Naive thymus-derived CD8-positive, alpha-beta T cell (primary cell): ENCODE measurements around the gene NMT1. TPM values are rescaled to one million over a fixed set of nuclear protein-coding genes. Genes with fewer than 3 reads are reported as not detected.

Experiments
- ATAC-seq, 2 donors: fragments of 150-1000 bp; cut with Tn5 transposase in 1 of 2; sonication (Bioruptor Pico), chemical (Tn5 transposase) in 1 of 2; 1 replicate in 1 of 2; 2 replicates in 1 of 2; pipeline ENCODE4 v1.10.0; 2021; ENCODE audit warnings: mild to moderate bottlenecking in 2 of 2, moderate library complexity in 2 of 2
- POLR2A ChIA-PET: fragments of 350-600 bp; sonication (Branson Sonifier 250); formaldehyde crosslinking; loops from one replicate; lab custom pipeline; 2021; ENCODE audit warnings: antibody characterized with exemption; lab: Charles Lee
- DNase-seq, 10 donors: peaks; one replicate each; pipeline versions ENCODE4 v3.0.0 to v3.0.0-alpha.2; 2020 to 2022
- H3K27ac Mint-ChIP-seq, 10 donors: one replicate each; pipeline ENCODE4 v1.8.0; 2020 to 2022; ENCODE audit warnings: mild to moderate bottlenecking in 10 of 10, mixed read lengths in 10 of 10, moderate library complexity in 4 of 10, inconsistent platforms in 1 of 10
- H3K27me3 Mint-ChIP-seq, 5 donors: one replicate each; pipeline ENCODE4 v1.8.0; 2021 to 2022; ENCODE audit warnings: mixed read lengths in 5 of 5
- H3K36me3 Mint-ChIP-seq, 3 donors: one replicate each; pipeline ENCODE4 v1.8.0; 2020 to 2022; ENCODE audit warnings: mixed read lengths in 3 of 3, mild to moderate bottlenecking in 2 of 3, inconsistent platforms in 1 of 3
- H3K4me1 Mint-ChIP-seq, 4 donors: one replicate each; pipeline ENCODE4 v1.8.0; 2021 to 2022; ENCODE audit warnings: mixed read lengths in 4 of 4
- H3K4me3 Mint-ChIP-seq, 10 donors: one replicate each; pipeline ENCODE4 v1.8.0; 2020 to 2022; ENCODE audit warnings: mild to moderate bottlenecking in 10 of 10, mixed read lengths in 10 of 10, moderate library complexity in 6 of 10, inconsistent platforms in 1 of 10
- H3K9me3 Mint-ChIP-seq, 9 donors: one replicate each; pipeline ENCODE4 v1.8.0; 2020 to 2022; ENCODE audit warnings: mixed read lengths in 9 of 9, mild to moderate bottlenecking in 3 of 9, inconsistent platforms in 1 of 9, moderate library complexity in 1 of 9
- polyA plus RNA-seq, 3 donors: library from polyadenylated mRNA; unstranded; fragments of 300-500 nt; fragmentation: Illumina TruSeq; gene quantifications; one replicate each; pipeline ENCODE4 v1.2.3, GENCODE V29; 2021
- total RNA-seq, 8 experiments: library from RNA in 2 of 8; stranded (reverse) in 2 of 8; gene quantifications; one replicate each; pipeline ENCODE4 v1.2.3 and lab custom pipeline; 2021 to 2026

The NMT1 gene
- total and polyA plus RNA-seq, 5 experiments from 2014 or later, result 55.2 to 139 (median 70.8) TPM

GRCh38 chr17:45088741-45089140 is 27.6 kb downstream of the NMT1 start:
- H3K9me3 Mint-ChIP-seq, result no peaks in the 10 kb centered on the region
- H3K27ac Mint-ChIP-seq, result peak overlapping the region in 3 of 10 donors; percentile 29 to 43 (median 42)
- H3K36me3 Mint-ChIP-seq, result peaks cover 0 to 87% (median 16%) of the 10 kb centered on the region in 3 donors
- POLR2A ChIA-PET, result interaction anchor here (1.5 kb wide), 1 partner anchor 28 kb away, joined by 3 read pairs; the partner anchor contains the start of gene NMT1
- H3K4me3 Mint-ChIP-seq, result no peak overlapping the region
- H3K27me3 Mint-ChIP-seq, result no peaks in the 10 kb centered on the region
- DNase-seq (no peak), ATAC-seq (no peak)
- H3K4me1 Mint-ChIP-seq, result peaks cover 0 to 3% (median 0%) of the 10 kb centered on the region in 4 donors

GRCh38 chr17:45090711-45091110 is 29.6 kb downstream of the NMT1 start:
- Mint-ChIP-seq H3K4me1 (peaks cover 0 to 3% (median 0%) of the 10 kb centered on the region in 4 donors), H3K36me3 (peaks cover 0 to 85% (median 18%) of the 10 kb centered on the region in 3 donors), H3K9me3 (no peaks in the 10 kb centered on the region), H3K27ac (peak overlapping the region in 2 of 10 donors; percentile 52 to 75), H3K4me3 (no peak overlapping the region), H3K27me3 (no peaks in the 10 kb centered on the region)
- POLR2A ChIA-PET, result interaction anchor here (0.6 kb wide), 2 partner anchors 69 to 519 kb away, joined by 3 to 4 read pairs; no protein-coding TSS in a partner anchor
- no peak for DNase-seq
- ATAC-seq, result no peak

- Mint-ChIP-seq H3K9me3 (no peaks in the 10 kb centered on the region), H3K27me3 (no peaks in the 10 kb centered on the region), H3K4me3 (no peak overlapping the region), H3K27ac (peak overlapping the region in 3 of 10 donors; percentile 43 to 80 (median 79)), H3K36me3 (peaks cover 0 to 85% (median 24%) of the 10 kb centered on the region in 3 donors), H3K4me1 (peaks cover 0 to 7% (median 0%) of the 10 kb centered on the region in 4 donors)
- POLR2A ChIA-PET, result interaction anchor here (0.6 kb wide), 1 partner anchor 195 kb away, joined by 4 read pairs; no protein-coding TSS in a partner anchor
- ATAC-seq (no peak), DNase-seq (no peak)
Measured at GRCh38 chr17:45091778-45092425, 30.8 kb downstream of the NMT1 start.

- Mint-ChIP-seq H3K9me3 (no peaks in the 10 kb centered on the region), H3K36me3 (peaks cover 0 to 85% (median 23%) of the 10 kb centered on the region in 3 donors), H3K4me3 (no peak overlapping the region), H3K27ac (peak overlapping the region in 2 of 10 donors; percentile 4 to 7), H3K4me1 (peaks cover 0 to 7% (median 0%) of the 10 kb centered on the region in 4 donors), H3K27me3 (no peaks in the 10 kb centered on the region)
- POLR2A ChIA-PET, result no interaction called here
- no peak for DNase-seq
- ATAC-seq, result no peak
Measured at GRCh38 chr17:45092911-45093430, 31.9 kb downstream of the NMT1 start.

- no peaks in the 10 kb centered on the region for H3K9me3 Mint-ChIP-seq
- POLR2A ChIA-PET, result no interaction called here
- H3K36me3 Mint-ChIP-seq, result peaks cover 0 to 85% (median 26%) of the 10 kb centered on the region in 3 donors
- peaks cover 0 to 7% (median 0%) of the 10 kb centered on the region in 4 donors for H3K4me1 Mint-ChIP-seq
- H3K4me3 Mint-ChIP-seq, result no peak overlapping the region
- ATAC-seq, result no peak
- H3K27me3 Mint-ChIP-seq, result no peaks in the 10 kb centered on the region
- no peak overlapping the region for H3K27ac Mint-ChIP-seq
- DNase-seq, result no peak
Measured at GRCh38 chr17:45093444-45094110, 32.5 kb downstream of the NMT1 start.

GRCh38 chr17:45096141-45096540 is 35.0 kb downstream of the NMT1 start:
- no peak for ATAC-seq
- H3K9me3 Mint-ChIP-seq, result no peaks in the 10 kb centered on the region
- no peak for DNase-seq
- POLR2A ChIA-PET, result interaction anchor here (0.6 kb wide), 1 partner anchor 119 kb away, joined by 3 read pairs; no protein-coding TSS in a partner anchor
- H3K27ac Mint-ChIP-seq, result peak overlapping the region in 2 of 10 donors; percentile 24 to 25
- H3K4me1 Mint-ChIP-seq, result peaks cover 0 to 6% (median 2%) of the 10 kb centered on the region in 4 donors
- H3K36me3 Mint-ChIP-seq, result peaks cover 0 to 82% (median 24%) of the 10 kb centered on the region in 3 donors
- no peaks in the 10 kb centered on the region for H3K27me3 Mint-ChIP-seq
- H3K4me3 Mint-ChIP-seq, result no peak overlapping the region

GRCh38 chr17:45096926-45097325 is 35.8 kb downstream of the NMT1 start:
- POLR2A ChIA-PET, result no interaction called here
- H3K4me1 Mint-ChIP-seq, result peaks cover 0 to 6% (median 2%) of the 10 kb centered on the region in 4 donors
- no peaks in the 10 kb centered on the region for H3K9me3 Mint-ChIP-seq
- peak overlapping the region in 1 of 10 donors; percentile 25 for H3K27ac Mint-ChIP-seq
- no peak overlapping the region for H3K4me3 Mint-ChIP-seq
- ATAC-seq (no peak), DNase-seq (no peak)
- H3K36me3 Mint-ChIP-seq, result peaks cover 0 to 79% (median 24%) of the 10 kb centered on the region in 3 donors
- no peaks in the 10 kb centered on the region for H3K27me3 Mint-ChIP-seq

- Mint-ChIP-seq H3K27me3 (no peaks in the 10 kb centered on the region), H3K4me3 (no peak overlapping the region), H3K27ac (peak overlapping the region in 6 of 10 donors; percentile 17 to 59 (median 40)), H3K36me3 (peaks cover 0 to 80% (median 24%) of the 10 kb centered on the region in 3 donors), H3K4me1 (peaks cover 0 to 10% (median 2%) of the 10 kb centered on the region in 4 donors), H3K9me3 (no peaks in the 10 kb centered on the region)
- DNase-seq (peak in 1 of 10 donors; percentile 31), ATAC-seq (no peak)
- POLR2A ChIA-PET, result no interaction called here
Measured at GRCh38 chr17:45098081-45098868, 37.2 kb downstream of the NMT1 start.

- Mint-ChIP-seq H3K36me3 (peaks cover 0 to 80% (median 19%) of the 10 kb centered on the region in 3 donors), H3K4me1 (peaks cover 0 to 10% (median 2%) of the 10 kb centered on the region in 4 donors), H3K9me3 (no peaks in the 10 kb centered on the region), H3K4me3 (no peak overlapping the region), H3K27ac (peak overlapping the region in 9 of 10 donors; percentile 28 to 73 (median 43)), H3K27me3 (no peaks in the 10 kb centered on the region)
- DNase-seq (peak; percentile 51 to 85 (median 69)), ATAC-seq (peak; percentile 89 to 90)
- POLR2A ChIA-PET, result interaction anchor here (0.6 to 1.5 kb wide), 3 partner anchors 22 to 49 kb away, joined by 3 to 10 read pairs (median 3); partner anchors contain the start of gene NMT1
Measured at GRCh38 chr17:45098869-45099616, 37.9 kb downstream of the NMT1 start.

- ATAC-seq (no peak), DNase-seq (peak in 1 of 10 donors; percentile 13)
- POLR2A ChIA-PET, result interaction anchor here (0.6 kb wide), 1 partner anchor 330 kb away, joined by 5 read pairs; no protein-coding TSS in a partner anchor
- Mint-ChIP-seq H3K4me3 (no peak overlapping the region), H3K36me3 (peaks cover 0 to 83% (median 12%) of the 10 kb centered on the region in 3 donors), H3K4me1 (peaks cover 0 to 6% (median 2%) of the 10 kb centered on the region in 4 donors), H3K27ac (peak overlapping the region in 1 of 10 donors; percentile 89), H3K9me3 (no peaks in the 10 kb centered on the region), H3K27me3 (no peaks in the 10 kb centered on the region)
Measured at GRCh38 chr17:45101546-45101882, 40.4 kb downstream of the NMT1 start.
